ENCODE measurements around the gene ADGRL3. TPM values are rescaled to one million over a fixed set of nuclear protein-coding genes. Genes with fewer than 3 reads are reported as not detected.

Gene ADGRL3
- total RNA-seq, 4 donors from 2014 or later = 2.2 to 10.0 (median 4.6) TPM

- in situ Hi-C loops (cut with MboI; ENCODE audit: low pct_ligation_motif_present in 1 of 4, low pct_unique_long_range_greater_than_20kb in 1 of 4, low sequenced_read_pairs in 3 of 4) = no loop called here
- intact Hi-C loops (cut with DNase I; ENCODE audit: low total_unique reads) = no loop called here
- WGBS, 2 donors (ENCODE audit: low coverage in 1 of 2) = 70 to 71% methylated on average over 2 to 3 of the region's 3 CpGs
- H3K27ac ChIP-seq = no peak overlapping the region
- no peak overlapping the region for H3K4me3 ChIP-seq
- TF ChIP-seq EP300 (IDR thresholded peaks at IDR 0.05; ENCODE audit: low read depth) (no peak), CTCF (IDR thresholded peaks at IDR 0.05) (no peak), POLR2A (IDR thresholded peaks at IDR 0.05) (no peak), POLR2AphosphoS5 (IDR thresholded peaks at IDR 0.05) (no peak)
- no peaks in the 10 kb centered on the region for H3K27me3 ChIP-seq
- no peaks in the 10 kb centered on the region for H3K4me1 ChIP-seq
- no peaks in the 10 kb centered on the region for H3K36me3 ChIP-seq
- no peak for DNase-seq
- no peaks in the 10 kb centered on the region for H3K9me3 ChIP-seq
These were observed 54.3 kb downstream of the ADGRL3 start for GRCh38 chr4:61254406-61254805.

- in situ Hi-C loops (cut with MboI; ENCODE audit: low pct_ligation_motif_present in 1 of 4, low pct_unique_long_range_greater_than_20kb in 1 of 4, low sequenced_read_pairs in 3 of 4) = no loop called here
These were observed 73.1 kb downstream of the ADGRL3 start for GRCh38 chr4:61273233-61273632.

GRCh38 chr4:61274286-61274685 lies 74.2 kb downstream of the ADGRL3 start:
- Histone ChIP-seq H3K4me1 (no peaks in the 10 kb centered on the region), H3K27me3 (no peaks in the 10 kb centered on the region), H3K4me3 (no peak overlapping the region), H3K36me3 (no peaks in the 10 kb centered on the region), H3K9me3 (no peaks in the 10 kb centered on the region), H3K27ac (no peak overlapping the region)
- DNase-seq = no peak
- 67 to 82% methylated on average over 1 of the region's 1 CpG for WGBS, 2 donors (ENCODE audit: low coverage in 1 of 2)
- TF ChIP-seq POLR2A (IDR thresholded peaks at IDR 0.05) = no peak
- no peak for TF ChIP-seq POLR2AphosphoS5 (IDR thresholded peaks at IDR 0.05)
- no peak for TF ChIP-seq CTCF (IDR thresholded peaks at IDR 0.05)
- TF ChIP-seq EP300 (IDR thresholded peaks at IDR 0.05; ENCODE audit: low read depth) = no peak
- intact Hi-C loops (cut with DNase I; ENCODE audit: low total_unique reads) = no loop called here
- in situ Hi-C loops (cut with MboI; ENCODE audit: low pct_ligation_motif_present in 1 of 4, low pct_unique_long_range_greater_than_20kb in 1 of 4, low sequenced_read_pairs in 3 of 4) = no loop called here

More at GRCh38 chr4:61273233-61273632, 73.1 kb downstream of the ADGRL3 start:
- Histone ChIP-seq H3K36me3 (no peaks in the 10 kb centered on the region), H3K27me3 (no peaks in the 10 kb centered on the region), H3K4me1 (no peaks in the 10 kb centered on the region), H3K9me3 (no peaks in the 10 kb centered on the region), H3K4me3 (no peak overlapping the region), H3K27ac (peak overlapping the region in 2 of 4 donors; percentile 3)
- intact Hi-C loops (cut with DNase I; ENCODE audit: low total_unique reads) = no loop called here
- 56 to 59% methylated on average over 6 of the region's 6 CpGs for WGBS, 2 donors (ENCODE audit: low coverage in 1 of 2)
- no peak for DNase-seq
- TF ChIP-seq POLR2AphosphoS5 (IDR thresholded peaks at IDR 0.05) (peak in 1 of 3 donors; percentile 11), CTCF (IDR thresholded peaks at IDR 0.05) (no peak)

- H3K27ac ChIP-seq = no peak overlapping the region
- TF ChIP-seq POLR2AphosphoS5 (IDR thresholded peaks at IDR 0.05) (no peak), POLR2A (IDR thresholded peaks at IDR 0.05) (no peak), CTCF (IDR thresholded peaks at IDR 0.05) (no peak), EP300 (IDR thresholded peaks at IDR 0.05; ENCODE audit: low read depth) (no peak)
- H3K9me3 ChIP-seq = no peaks in the 10 kb centered on the region
- DNase-seq = no peak
- H3K4me3 ChIP-seq = no peak overlapping the region
- no peaks in the 10 kb centered on the region for H3K4me1 ChIP-seq
- WGBS, 2 donors (ENCODE audit: low coverage in 1 of 2) = 56 to 68% methylated on average over 2 of the region's 2 CpGs
- in situ Hi-C loops (cut with MboI; ENCODE audit: low pct_ligation_motif_present in 1 of 4, low pct_unique_long_range_greater_than_20kb in 1 of 4, low sequenced_read_pairs in 3 of 4) (no loop called here), intact Hi-C loops (cut with DNase I; ENCODE audit: low total_unique reads) (no loop called here)
- H3K36me3 ChIP-seq = no peaks in the 10 kb centered on the region
- no peaks in the 10 kb centered on the region for H3K27me3 ChIP-seq
These were observed 75.1 kb downstream of the ADGRL3 start for GRCh38 chr4:61275241-61275640.

Data from transverse colon (tissue), 4 donors.